SU-DHL-6 (cell line): ENCODE measurements around the gene MARK3.

Source experiments
- CTCF ChIP-seq: fragments of 200-600 bp; sonication (generic); IDR thresholded peaks from one replicate; pipeline ENCODE4 v1.5.1; 2017; ENCODE audit warnings: antibody characterized with exemption, mild to moderate bottlenecking, low read length, moderate library complexity; ENCODE audit not compliant: insufficient read depth, poor library complexity, severe bottlenecking
- EZH2phosphoT487 ChIP-seq: fragments of 200-600 bp; sonication (generic), shearing (Covaris generic); conservative IDR thresholded peaks from 2 replicates; pipeline ENCODE4 v1.6.1; 2018; ENCODE audit warnings: mild to moderate bottlenecking, antibody characterized with exemption, low read length, moderate library complexity, mixed read lengths

GRCh38 chr14:103547941-103548462, 162.8 kb downstream of the MARK3 start:
- TF ChIP-seq CTCF: no peak
- TF ChIP-seq EZH2phosphoT487: no peak
